Psoas muscle (tissue), 8 donors: ENCODE data around the gene TOR4A. TPM values are rescaled to one million over a fixed set of nuclear protein-coding genes. Genes with fewer than 3 reads are reported as not detected.

Source experiments
- ATAC-seq, 4 donors: fragments of 200-7000 bp; cut with Tn5 transposase; one replicate each; pipeline ENCODE4 v1.9.1; 2020; ENCODE audit warnings: moderate library complexity in 3 of 4, mild to moderate bottlenecking in 2 of 4
- DNase-seq, 2 donors: peaks; one replicate each; pipeline ENCODE4 v3.0.0-alpha.2; 2020
- H3K27ac ChIP-seq: fragments of 200-600 bp; one replicate; pipeline ENCODE4 v1.8.0; 2022
- H3K27me3 ChIP-seq, 3 donors: fragments of 200-600 bp in 1 of 3; one replicate each; pipeline versions ENCODE4 v1.6.1 to v1.8.0; 2013 to 2022; ENCODE audit warnings: low read length in 2 of 3, mild to moderate bottlenecking in 2 of 3, moderate library complexity in 1 of 3; ENCODE audit not compliant: insufficient read depth in 3 of 3
- H3K36me3 ChIP-seq, 2 donors: fragments of 200-600 bp in 1 of 2; one replicate each; pipeline versions ENCODE4 v1.6.1 to v1.8.0; 2013 to 2022; ENCODE audit warnings: low read depth in 1 of 2, mild to moderate bottlenecking in 1 of 2, moderate library complexity in 1 of 2; ENCODE audit not compliant: insufficient read depth in 1 of 2
- H3K4me1 ChIP-seq: fragments of 200-600 bp; one replicate; pipeline ENCODE4 v1.8.0; 2022
- H3K4me3 ChIP-seq: fragments of 200-600 bp; one replicate; pipeline ENCODE4 v1.8.0; 2022; ENCODE audit warnings: mild to moderate bottlenecking
- H3K9me3 ChIP-seq: fragments of 200-600 bp; one replicate; pipeline ENCODE4 v1.8.0; 2022
- WGBS, 3 donors: extraction: QIAGEN DNeasy Blood & Tissue Kit; methylation state at CpG; one replicate each; pipeline versions ENCODE4 v1.1.6 to v1.1.7; 2013; 5-methylcytosine and 5-hydroxymethylcytosine counted together
- intact Hi-C, 2 donors: fragments of 100-400 bp; cut with DNase I; formaldehyde crosslinking; loops; one replicate each; pipeline versions ENCODE4 v1.11.0 to v1.14.2; 2022
- polyA plus RNA-seq, 3 donors: library from polyadenylated mRNA; stranded (reverse); fragments of 200-250 nt; gene quantifications; one replicate each; pipeline ENCODE4 v1.2.3, GENCODE V29; 2013
- total RNA-seq, 4 donors: library from RNA; stranded (reverse); fragmentation: NEBNext Ultra II Directional in 2 of 4; extraction: Animal tissue kit (Norgen Biotek cat#: 25700) in 2 of 4; gene quantifications; one replicate each; pipeline versions ENCODE4 v1.2.1 to v1.2.4, GENCODE V29; 2021 to 2023
- TF ChIP-seq, protein P1 (sequence below): fragments of 200-600 bp; IDR thresholded peaks from one replicate; pipeline ENCODE4 v1.8.0; 2022; ENCODE audit warnings: antibody characterized with exemption
- donor health status: healthy with polysubstance abuse.
- donor health status: DM: no; HTN: no; CAD: no; lungs with moderate emphysema.
- donor health status: Bipolar disorder and iron deficiency.
- donor health status: healthy.
- donor health status: DM: yes; HTN: yes; CAD: no.
- donor health status: DM: no; HTN: no; CAD: no.
- donor health status: DM: no; HTN: no; CAD: no.
- donor health status: DM: yes; HTN: yes; CAD: no.

TOR4A gene
- total and polyA plus RNA-seq, 7 donors = 0.77 to 2.3 (median 2.1) TPM

DNA sequence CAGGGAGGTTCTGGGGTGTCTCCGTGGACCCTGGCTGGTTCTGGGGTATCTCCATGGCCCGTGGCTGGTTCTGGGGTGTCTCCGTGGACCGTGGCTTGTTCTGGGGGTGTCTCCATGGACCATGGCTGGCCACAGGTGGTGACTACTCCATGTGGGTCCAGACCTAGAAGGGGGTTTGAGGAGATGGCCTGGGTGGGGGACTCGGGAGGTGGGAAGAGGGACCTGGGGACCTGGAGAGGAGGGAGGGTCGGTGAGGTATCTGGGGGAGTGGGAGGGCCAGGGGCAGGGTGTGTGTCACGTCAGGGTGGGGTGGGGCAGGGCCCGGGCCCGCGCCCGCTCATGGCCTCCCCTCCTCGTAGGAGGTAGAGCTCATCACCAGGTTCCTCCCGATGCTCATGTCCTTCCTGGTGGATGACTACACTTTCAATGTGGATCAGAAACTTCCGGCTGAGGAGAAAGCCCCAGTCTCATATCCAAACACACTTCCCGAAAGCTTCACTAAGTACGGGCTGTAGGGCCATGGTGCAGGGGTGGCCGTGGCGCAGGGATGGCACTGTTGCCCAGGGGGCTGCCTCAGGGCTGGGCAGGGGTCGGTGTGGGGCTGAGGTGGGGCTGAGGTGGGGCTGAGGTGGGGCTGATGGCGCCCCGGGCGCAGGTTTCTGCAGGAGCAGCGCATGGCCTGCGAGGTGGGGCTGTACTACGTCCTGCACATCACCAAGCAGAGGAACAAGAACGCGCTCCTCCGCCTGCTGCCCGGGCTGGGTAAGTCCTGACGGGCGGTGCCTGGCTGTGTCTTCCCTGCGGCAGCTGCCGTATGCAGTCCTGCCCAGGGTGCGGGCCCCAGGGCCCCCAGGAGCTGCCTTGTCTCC lies 10.7 kb upstream of the TOR4A start:
- WGBS, 3 donors = 90 to 95% (median 91%) methylated on average over 34 of the region's 34 CpGs
- DNase-seq (peak in 1 of 2 donors; percentile 11), ATAC-seq (no peak)
- Histone ChIP-seq H3K36me3 (peaks cover 4 to 62% of the 10 kb centered on the region in 2 donors), H3K4me1 (peaks cover 24% of the 10 kb centered on the region), H3K4me3 (peak overlapping the region; percentile 65), H3K27me3 (no peaks in the 10 kb centered on the region), H3K27ac (no peak overlapping the region), H3K9me3 (no peaks in the 10 kb centered on the region)
- TF ChIP-seq, protein P1, sequence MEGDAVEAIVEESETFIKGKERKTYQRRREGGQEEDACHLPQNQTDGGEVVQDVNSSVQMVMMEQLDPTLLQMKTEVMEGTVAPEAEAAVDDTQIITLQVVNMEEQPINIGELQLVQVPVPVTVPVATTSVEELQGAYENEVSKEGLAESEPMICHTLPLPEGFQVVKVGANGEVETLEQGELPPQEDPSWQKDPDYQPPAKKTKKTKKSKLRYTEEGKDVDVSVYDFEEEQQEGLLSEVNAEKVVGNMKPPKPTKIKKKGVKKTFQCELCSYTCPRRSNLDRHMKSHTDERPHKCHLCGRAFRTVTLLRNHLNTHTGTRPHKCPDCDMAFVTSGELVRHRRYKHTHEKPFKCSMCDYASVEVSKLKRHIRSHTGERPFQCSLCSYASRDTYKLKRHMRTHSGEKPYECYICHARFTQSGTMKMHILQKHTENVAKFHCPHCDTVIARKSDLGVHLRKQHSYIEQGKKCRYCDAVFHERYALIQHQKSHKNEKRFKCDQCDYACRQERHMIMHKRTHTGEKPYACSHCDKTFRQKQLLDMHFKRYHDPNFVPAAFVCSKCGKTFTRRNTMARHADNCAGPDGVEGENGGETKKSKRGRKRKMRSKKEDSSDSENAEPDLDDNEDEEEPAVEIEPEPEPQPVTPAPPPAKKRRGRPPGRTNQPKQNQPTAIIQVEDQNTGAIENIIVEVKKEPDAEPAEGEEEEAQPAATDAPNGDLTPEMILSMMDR = no peak
- intact Hi-C loops = no loop called here

DNA sequence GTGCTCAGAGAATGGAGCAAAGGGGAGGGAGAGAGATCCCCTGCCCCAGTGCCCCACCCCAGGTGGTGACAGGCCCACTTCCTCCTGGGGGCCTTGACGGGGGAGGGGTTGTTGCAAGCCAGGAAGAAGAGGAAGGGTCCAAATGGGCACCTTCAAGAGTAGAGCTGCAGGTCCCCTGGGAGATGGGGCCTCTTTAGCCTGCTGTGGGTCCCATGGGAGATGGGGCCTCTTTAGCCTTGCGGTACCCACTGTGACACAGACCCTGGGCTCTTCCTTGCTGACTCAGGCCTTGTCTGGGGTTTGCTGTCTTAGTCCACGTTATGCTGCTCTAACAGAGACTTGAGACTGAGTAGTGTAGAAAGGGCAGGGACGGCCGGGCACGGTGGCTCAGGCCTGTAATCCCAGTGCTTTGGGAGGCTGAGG lies 9.6 kb upstream of the TOR4A start:
- TF ChIP-seq, protein P1 = no peak
- Histone ChIP-seq H3K27me3 (no peaks in the 10 kb centered on the region), H3K36me3 (peaks cover 6 to 71% of the 10 kb centered on the region in 2 donors), H3K4me3 (peak overlapping the region; percentile 65), H3K4me1 (peaks cover 19% of the 10 kb centered on the region), H3K9me3 (no peaks in the 10 kb centered on the region), H3K27ac (peak overlapping the region; percentile 91)
- DNase-seq (no peak), ATAC-seq (no peak)
- intact Hi-C loops = no loop called here
- 85 to 87% (median 86%) methylated on average over 5 to 6 of the region's 6 CpGs for WGBS, 3 donors

DNA sequence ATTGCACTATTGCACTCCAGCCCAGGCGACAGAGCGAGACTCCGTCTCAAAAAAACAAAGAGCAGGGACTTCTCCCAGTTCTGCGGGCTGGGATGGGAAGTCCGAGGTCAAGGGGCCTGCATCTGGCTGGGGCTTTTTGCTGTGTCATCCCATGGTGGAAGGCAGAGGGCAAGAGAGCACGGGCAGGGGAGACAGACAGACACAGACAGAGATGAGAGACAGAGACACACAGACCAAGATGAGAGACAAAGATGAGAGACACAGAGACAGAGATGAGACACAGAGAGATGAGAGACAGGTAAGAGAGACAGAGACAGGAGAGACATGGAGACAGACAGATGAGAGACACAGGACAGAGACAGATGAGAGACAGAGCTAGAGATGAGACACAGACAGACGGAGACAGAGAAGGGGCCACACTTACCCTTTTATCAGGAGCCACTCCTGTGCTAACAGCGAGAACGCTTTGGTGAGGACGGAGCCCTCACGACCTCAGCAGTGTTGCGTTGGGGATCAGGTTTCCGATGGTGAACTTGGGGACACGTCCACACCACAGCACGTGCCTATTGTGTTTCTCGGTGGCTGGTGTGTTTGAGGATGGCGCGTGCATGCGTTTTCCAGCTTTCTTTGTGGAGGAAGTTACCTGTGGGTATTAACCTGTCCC lies 8.9 kb upstream of the TOR4A start:
- intact Hi-C loops = no loop called here
- H3K27ac ChIP-seq = peak overlapping the region; percentile 91
- ATAC-seq (peak; percentile 32 to 52 (median 38)), DNase-seq (no peak)
- peaks cover 6 to 72% of the 10 kb centered on the region in 2 donors for H3K36me3 ChIP-seq
- no peaks in the 10 kb centered on the region for H3K9me3 ChIP-seq
- 47 to 57% (median 50%) methylated on average over 19 of the region's 19 CpGs for WGBS, 3 donors
- H3K4me3 ChIP-seq = peak overlapping the region; percentile 65
- TF ChIP-seq, protein P1 = no peak
- peaks cover 19% of the 10 kb centered on the region for H3K4me1 ChIP-seq
- no peaks in the 10 kb centered on the region for H3K27me3 ChIP-seq

DNA sequence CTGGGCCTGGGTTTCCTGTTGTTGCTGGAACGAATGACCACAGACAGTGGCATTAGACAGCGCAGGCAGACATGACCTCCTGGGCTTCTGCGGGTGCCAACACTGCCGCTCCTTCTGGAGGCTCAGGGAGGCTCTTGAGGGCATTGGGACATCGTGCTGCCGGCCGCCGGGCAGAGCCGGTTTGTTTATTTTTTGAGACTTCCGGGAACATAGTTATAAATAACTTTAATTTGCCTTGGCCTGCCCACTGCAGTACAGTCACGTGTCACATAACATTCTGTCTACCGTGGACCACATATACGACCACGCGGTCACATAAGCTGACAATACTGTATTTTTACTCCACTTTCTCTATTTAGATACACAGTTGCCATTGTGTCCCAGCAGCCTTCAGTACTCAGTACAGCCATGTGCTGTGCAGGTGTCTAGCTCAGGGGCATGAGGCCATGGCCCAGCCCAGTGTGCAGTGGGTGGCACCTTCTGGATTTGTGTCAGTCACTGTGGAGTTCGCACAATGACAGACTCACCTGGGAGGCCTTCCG lies 8.2 kb upstream of the TOR4A start:
- Histone ChIP-seq H3K27me3 (peaks cover 0 to 2% (median 0%) of the 10 kb centered on the region in 3 donors), H3K9me3 (no peaks in the 10 kb centered on the region), H3K27ac (peak overlapping the region; percentile 91), H3K4me3 (peak overlapping the region; percentile 65), H3K4me1 (peaks cover 19% of the 10 kb centered on the region), H3K36me3 (peaks cover 2 to 65% of the 10 kb centered on the region in 2 donors)
- TF ChIP-seq, protein P1 = no peak
- ATAC-seq (peak; percentile 76 to 90 (median 86)), DNase-seq (peak; percentile 46 to 87)
- WGBS, 3 donors = 23 to 36% (median 23%) methylated on average over 17 of the region's 17 CpGs
- intact Hi-C loops = no loop called here
